T-cell (primary cell): Measurements from ENCODE around the gene PCDHB7. TPM values are rescaled to one million over a fixed set of nuclear protein-coding genes. Genes with fewer than 3 reads are reported as not detected.

Source experiments
- total RNA-seq, 35 experiments: library from RNA in 6 of 35; stranded (reverse) in 6 of 35; fragments of 120-200 nt in 1 of 35; gene quantifications; one replicate each; pipeline versions ENCODE4 v1.2.1 to v1.2.4 and lab custom pipeline; 2013 to 2026

The PCDHB7 gene
- total RNA-seq, 5 donors from 2014 or later (not counting 1 experiment from before 2014, with no cell fraction given), result not detected

Other genes with a start within 250 kb of the PCDHB7 start
- under 1 TPM in 1 of 5 donors, not detected in 4; 0.06 TPM for gene PCDHAC1, start 246.3 kb upstream of the PCDHB7 start, total RNA-seq
- gene PCDHAC2, start 206.2 kb upstream of the PCDHB7 start, total RNA-seq, result under 1 TPM in 1 of 5 donors, not detected in 4; 0.03 TPM
- not detected for gene PCDHB1, start 121.3 kb upstream of the PCDHB7 start, total RNA-seq
- gene PCDHB2, start 78.0 kb upstream of the PCDHB7 start, total RNA-seq, result 1 to 10 TPM in 1 of 5 donors, under 1 TPM in 1, not detected in 3; 0.09 to 1.4 TPM
- gene PCDHB3, start 72.2 kb upstream of the PCDHB7 start, total RNA-seq, result 1 to 10 TPM in 1 of 5 donors, not detected in 4; 1.2 TPM
- gene PCDHB4, start 50.8 kb upstream of the PCDHB7 start, total RNA-seq, result not detected
- gene PCDHB5, start 37.4 kb upstream of the PCDHB7 start, total RNA-seq, result under 1 TPM in 3 of 5 donors, not detected in 2; 0.09 to 0.32 (median 0.30) TPM
- not detected for gene PCDHB6, start 22.6 kb upstream of the PCDHB7 start, total RNA-seq
- gene PCDHB8, start 5.1 kb downstream of the PCDHB7 start, total RNA-seq, result not detected
- not detected for gene PCDHB16, start 9.7 kb downstream of the PCDHB7 start, total RNA-seq
- gene PCDHB9, start 14.5 kb downstream of the PCDHB7 start, total RNA-seq, result under 1 TPM in 3 of 5 donors, not detected in 2; 0.09 to 0.26 (median 0.23) TPM
- not detected for gene PCDHB10, start 19.7 kb downstream of the PCDHB7 start, total RNA-seq
- gene PCDHB11, start 27.0 kb downstream of the PCDHB7 start, total RNA-seq, result not detected
- gene PCDHB12, start 36.1 kb downstream of the PCDHB7 start, total RNA-seq, result not detected
- under 1 TPM in 1 of 5 donors, not detected in 4; 0.06 TPM for gene PCDHB13, start 41.3 kb downstream of the PCDHB7 start, total RNA-seq
- gene PCDHB14, start 50.7 kb downstream of the PCDHB7 start, total RNA-seq, result under 1 TPM in 1 of 5 donors, not detected in 4; 0.12 TPM
- under 1 TPM in 2 of 5 donors, not detected in 3; 0.12 to 0.16 TPM for gene PCDHB15, start 72.8 kb downstream of the PCDHB7 start, total RNA-seq
- gene SLC25A2, start 131.4 kb downstream of the PCDHB7 start, total RNA-seq, result 1 to 10 TPM in 2 of 5 donors, under 1 TPM in 2, not detected in 1; 0.49 to 2.0 (median 0.97) TPM
- gene TAF7, start 148.1 kb downstream of the PCDHB7 start, total RNA-seq, result 100 to 1,000 TPM in 3 of 5 donors, 10 to 100 TPM in 2; 83.7 to 103 (median 101) TPM
- under 1 TPM in 4 of 5 donors, not detected in 1; 0.16 to 0.38 (median 0.31) TPM for gene PCDHGA1, start 157.9 kb downstream of the PCDHB7 start, total RNA-seq
- gene PCDHGA2, start 166.1 kb downstream of the PCDHB7 start, total RNA-seq, result under 1 TPM in 2 of 5 donors, not detected in 3; 0.13 to 0.15 TPM
- under 1 TPM in 2 of 5 donors, not detected in 3; 0.09 to 0.20 TPM for gene PCDHGA3, start 171.2 kb downstream of the PCDHB7 start, total RNA-seq
- under 1 TPM in 2 of 5 donors, not detected in 3; 0.13 to 0.19 TPM for gene PCDHGB1, start 177.5 kb downstream of the PCDHB7 start, total RNA-seq
- under 1 TPM in 4 of 5 donors, not detected in 1; 0.18 to 0.37 (median 0.28) TPM for gene PCDHGA4, start 182.4 kb downstream of the PCDHB7 start, total RNA-seq
- gene PCDHGB2, start 187.3 kb downstream of the PCDHB7 start, total RNA-seq, result under 1 TPM; 0.16 to 0.62 (median 0.47) TPM
- under 1 TPM in 3 of 5 donors, not detected in 2; 0.06 to 0.43 (median 0.41) TPM for gene PCDHGA5, start 191.5 kb downstream of the PCDHB7 start, total RNA-seq
- gene PCDHGB3, start 197.6 kb downstream of the PCDHB7 start, total RNA-seq, result under 1 TPM; 0.20 to 0.85 (median 0.41) TPM
- under 1 TPM; 0.19 to 0.64 (median 0.28) TPM for gene PCDHGA6, start 201.2 kb downstream of the PCDHB7 start, total RNA-seq
- gene PCDHGA7, start 210.1 kb downstream of the PCDHB7 start, total RNA-seq, result under 1 TPM; 0.16 to 0.53 (median 0.21) TPM
- gene PCDHGB4, start 215.1 kb downstream of the PCDHB7 start, total RNA-seq, result under 1 TPM; 0.09 to 0.29 (median 0.19) TPM
- gene PCDHGA8, start 220.0 kb downstream of the PCDHB7 start, total RNA-seq, result under 1 TPM in 3 of 5 donors, not detected in 2; 0.05 to 0.13 (median 0.09) TPM
- under 1 TPM; 0.26 to 0.96 (median 0.39) TPM for gene PCDHGB5, start 225.3 kb downstream of the PCDHB7 start, total RNA-seq
- gene PCDHGA9, start 230.1 kb downstream of the PCDHB7 start, total RNA-seq, result under 1 TPM in 4 of 5 donors, not detected in 1; 0.14 to 0.26 (median 0.19) TPM
- under 1 TPM in 4 of 5 donors, not detected in 1; 0.19 to 0.59 (median 0.37) TPM for gene PCDHGB6, start 235.4 kb downstream of the PCDHB7 start, total RNA-seq
- under 1 TPM; 0.10 to 0.53 (median 0.32) TPM for gene PCDHGA10, start 240.3 kb downstream of the PCDHB7 start, total RNA-seq
- gene PCDHGB7, start 245.0 kb downstream of the PCDHB7 start, total RNA-seq, result under 1 TPM; 0.16 to 0.33 (median 0.22) TPM
- gene PCDHGA11, start 248.4 kb downstream of the PCDHB7 start, total RNA-seq, result under 1 TPM in 4 of 5 donors, not detected in 1; 0.06 to 0.44 (median 0.11) TPM